HG03064 (cell line): ENCODE results near the gene FAM181B.
"Not testable (repeated sequence)": the region's sequence is repeated elsewhere in the genome, so short reads cannot be mapped to it uniquely, and the experiment has no call there.

Experiments
- ATAC-seq: cut with Tn5 transposase; IDR thresholded peaks from one replicate; pipeline ENCODE4 v1.9.1; 2021; ENCODE audit warnings: low read depth; ENCODE audit not compliant: unreplicated experiment

The FAM181B gene

DNA sequence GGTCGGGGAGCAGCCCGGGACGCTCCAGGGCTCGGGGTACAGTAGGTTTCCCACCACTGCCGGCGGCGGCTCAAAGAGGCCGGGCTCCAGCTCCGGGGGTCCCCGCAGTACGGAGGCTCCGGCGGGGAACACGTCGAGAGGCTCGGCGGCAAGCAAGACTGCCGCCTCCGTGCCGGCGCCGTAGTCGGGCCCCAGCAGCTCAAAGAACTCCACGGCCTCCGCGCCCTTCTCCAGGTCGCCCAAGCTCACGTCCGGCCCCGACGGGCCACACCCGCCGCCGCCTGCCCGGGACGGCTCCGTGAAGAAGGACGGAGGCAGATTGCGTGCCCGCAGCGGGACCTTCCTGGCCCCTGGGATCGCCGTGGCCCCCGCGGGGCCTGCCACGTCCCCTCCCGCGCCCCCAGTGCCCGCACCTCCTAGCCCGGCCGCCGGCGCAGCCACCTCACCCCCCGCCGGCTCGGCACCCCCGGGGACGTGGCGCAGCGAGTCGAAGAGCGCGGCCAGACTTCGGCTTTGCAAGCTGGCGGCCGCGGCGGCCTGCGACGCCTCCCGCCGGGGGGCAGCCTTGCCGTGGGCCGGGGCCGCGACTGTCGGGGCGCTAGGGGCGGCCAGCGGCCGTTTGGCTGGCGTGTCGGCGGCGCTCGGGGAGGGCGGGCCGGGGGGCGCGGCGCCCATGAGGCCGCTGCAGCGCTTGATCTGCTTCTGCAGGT is 775 bp downstream of the FAM181B start:
- ATAC-seq, result no peak

GRCh38 chr11:82732348-82732733 is 1.3 kb downstream of the FAM181B start:
- ATAC-seq, result no peak

DNA sequence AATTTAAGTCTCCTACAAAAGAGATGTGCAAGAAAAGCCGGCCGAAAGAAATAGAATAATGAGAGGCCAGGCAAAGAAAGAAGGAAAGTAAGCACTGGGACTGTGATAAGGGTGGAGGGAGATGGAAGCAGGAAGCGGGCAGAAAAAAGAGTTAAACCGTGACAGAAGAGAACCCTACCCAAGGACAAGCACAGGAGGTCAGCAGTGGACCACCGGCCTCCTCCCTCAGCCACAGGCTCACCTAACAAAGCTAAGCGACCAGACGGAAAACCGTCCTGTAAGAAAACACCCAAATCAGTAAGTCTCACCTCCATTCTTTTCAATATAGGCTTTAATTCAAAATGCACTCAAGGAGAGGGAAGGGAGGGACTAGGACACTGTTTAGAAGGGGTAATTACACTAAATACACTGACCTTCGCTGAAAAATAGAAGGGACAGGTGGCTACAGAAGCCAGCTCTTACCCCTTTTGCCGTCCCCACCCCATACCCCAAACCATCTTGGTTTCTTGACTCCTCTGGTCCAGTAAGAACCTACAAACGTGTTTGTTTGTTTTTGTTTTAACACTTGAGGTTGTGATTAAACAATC is 1.9 kb downstream of the FAM181B start:
- ATAC-seq, result no peak

GRCh38 chr11:82730754-82731153 is 2.9 kb downstream of the FAM181B start:
- no peak for ATAC-seq

GRCh38 chr11:82730286-82730685 is 3.4 kb downstream of the FAM181B start:
- no peak for ATAC-seq

DNA sequence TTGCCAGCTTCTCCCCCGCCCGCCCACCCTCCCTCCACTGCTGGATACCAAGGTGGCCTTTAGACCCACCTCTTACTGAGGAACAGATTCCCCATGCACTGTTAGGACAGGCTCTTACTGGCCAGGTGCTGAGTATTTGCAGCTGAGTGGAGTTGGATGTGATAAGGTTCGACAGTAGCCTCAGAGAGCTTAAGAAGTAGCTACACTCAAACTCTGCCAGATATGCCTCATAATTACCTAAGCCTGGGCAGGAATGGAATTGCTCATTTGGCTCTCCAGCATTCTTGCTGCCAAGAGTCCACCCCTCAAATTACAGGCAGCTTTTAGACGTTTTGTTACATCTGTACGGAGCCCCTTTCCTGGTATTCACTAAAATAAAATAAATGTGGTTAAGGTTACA is 9.6 kb downstream of the FAM181B start:
- no peak for ATAC-seq

- ATAC-seq, result no peak
Measured at GRCh38 chr11:82722231-82722630, 11.4 kb downstream of the FAM181B start.

- no peak for ATAC-seq
Measured at GRCh38 chr11:82720267-82721065, 13.2 kb downstream of the FAM181B start.

DNA sequence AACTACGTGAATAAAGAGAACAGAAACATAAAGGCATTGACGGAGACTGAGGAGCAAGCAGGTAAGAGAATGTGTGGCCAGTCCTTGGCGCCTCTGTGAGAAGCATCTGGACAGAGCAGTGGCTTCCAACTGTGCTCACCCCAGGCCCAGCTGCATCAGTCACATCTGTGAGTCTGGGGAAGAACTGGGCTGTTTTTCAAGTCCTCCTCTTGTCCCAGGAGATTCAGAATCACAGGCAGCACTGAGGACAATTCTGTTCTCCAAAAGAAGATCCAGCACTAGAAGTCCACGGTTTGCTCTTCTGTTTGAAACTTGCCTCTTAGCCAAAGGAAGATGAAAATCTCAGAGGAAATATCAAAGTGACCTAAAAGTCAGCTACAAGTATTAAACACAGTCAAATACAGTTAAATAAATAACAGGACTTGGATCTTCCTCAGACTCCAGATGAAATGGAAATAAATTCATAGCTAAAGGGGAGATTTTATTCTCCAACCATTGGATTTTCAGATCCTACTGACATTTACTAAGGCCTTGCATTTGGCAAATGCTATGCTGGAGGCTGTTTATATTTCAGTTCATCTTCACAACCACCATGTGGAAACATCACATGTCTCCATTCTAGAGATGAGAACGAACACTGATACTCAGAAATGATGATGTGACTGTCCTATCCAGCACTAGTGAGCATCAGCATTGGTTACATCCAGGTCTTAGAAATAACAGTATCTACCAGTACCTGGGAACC is 14.1 kb downstream of the FAM181B start:
- ATAC-seq, result no peak

DNA sequence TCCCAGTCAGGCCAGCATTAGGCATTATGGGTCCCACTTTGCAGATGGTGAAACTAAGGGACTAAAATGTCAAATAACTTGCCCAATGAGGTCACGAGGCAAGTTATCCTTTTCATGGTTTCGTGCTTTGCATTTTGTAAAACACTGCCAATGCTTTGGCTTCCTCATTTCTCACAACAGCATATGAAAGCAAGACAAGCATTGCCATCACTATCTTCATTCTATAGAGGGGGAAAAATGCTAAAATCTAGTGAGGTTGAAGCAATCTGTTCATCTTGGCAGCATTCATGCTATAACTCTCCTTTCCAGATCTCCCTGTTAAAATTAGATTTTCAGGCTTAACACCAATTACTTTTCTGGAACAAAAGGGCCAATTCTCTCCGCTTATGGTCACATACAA is 14.8 kb downstream of the FAM181B start:
- ATAC-seq, result no peak

GRCh38 chr11:82718307-82718706 is 15.4 kb downstream of the FAM181B start:
- ATAC-seq, result no peak

DNA sequence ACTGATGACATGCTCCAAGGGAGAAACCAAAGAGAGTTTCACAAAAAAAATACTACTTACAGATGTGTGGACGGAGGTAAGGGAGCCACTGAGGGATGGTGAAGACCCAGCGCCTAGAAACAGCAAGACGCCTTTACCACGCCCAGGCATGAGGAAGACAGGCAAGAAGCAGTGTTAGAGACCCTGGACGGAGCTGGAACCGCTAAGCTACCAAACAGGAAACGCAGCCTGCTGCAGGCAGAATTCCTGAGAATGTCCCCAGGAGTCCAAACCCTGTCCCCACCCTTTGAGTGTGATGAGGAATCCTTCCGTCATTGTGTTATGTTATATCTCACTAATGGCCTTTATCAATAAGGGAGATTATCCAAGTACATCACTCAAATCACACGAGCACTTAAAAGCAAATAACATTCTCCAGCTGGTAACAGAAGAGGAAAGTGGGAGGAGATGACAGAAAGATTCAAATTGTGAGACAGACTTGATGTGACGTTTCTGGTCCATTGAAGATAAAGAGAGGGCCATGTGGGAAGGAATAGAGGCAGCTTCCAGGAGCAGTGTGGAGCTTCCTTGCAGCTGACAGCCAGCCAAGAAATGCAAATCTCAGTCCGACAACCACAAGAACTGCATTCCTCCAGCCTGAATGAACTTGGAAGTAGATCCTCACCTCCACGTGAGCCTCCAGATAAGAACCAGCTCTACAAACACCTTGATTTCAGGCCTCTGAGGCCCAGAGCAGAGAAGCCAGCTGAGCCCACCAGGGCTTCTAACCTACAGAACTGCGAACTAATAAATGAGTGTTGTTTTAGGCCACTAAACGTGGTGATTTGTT is 19.1 kb downstream of the FAM181B start:
- ATAC-seq, result no peak

GRCh38 chr11:82711648-82712047 is 22.0 kb downstream of the FAM181B start:
- ATAC-seq, result no peak

- no peak for ATAC-seq
Measured at GRCh38 chr11:82703796-82704195, 29.9 kb downstream of the FAM181B start.

DNA sequence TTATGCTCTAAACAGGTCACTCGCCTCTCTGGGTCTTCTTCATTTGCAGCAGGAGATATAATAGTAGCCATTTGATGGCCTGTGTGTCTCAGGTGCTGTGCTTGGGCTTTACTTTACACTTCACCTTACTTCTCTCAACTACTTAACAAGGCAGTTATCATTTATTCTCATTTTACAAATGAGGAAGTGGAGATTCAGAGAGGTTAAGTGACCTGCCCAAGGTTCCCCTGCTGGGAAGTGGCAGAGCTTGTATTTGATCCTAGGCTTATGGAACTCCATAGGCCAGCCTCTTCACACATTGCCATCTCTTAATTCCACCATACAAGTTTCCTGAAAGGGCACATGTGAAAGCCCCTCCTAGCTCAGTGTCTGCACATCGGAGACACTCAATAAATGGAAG is 30.4 kb downstream of the FAM181B start:
- ATAC-seq, result no peak

DNA sequence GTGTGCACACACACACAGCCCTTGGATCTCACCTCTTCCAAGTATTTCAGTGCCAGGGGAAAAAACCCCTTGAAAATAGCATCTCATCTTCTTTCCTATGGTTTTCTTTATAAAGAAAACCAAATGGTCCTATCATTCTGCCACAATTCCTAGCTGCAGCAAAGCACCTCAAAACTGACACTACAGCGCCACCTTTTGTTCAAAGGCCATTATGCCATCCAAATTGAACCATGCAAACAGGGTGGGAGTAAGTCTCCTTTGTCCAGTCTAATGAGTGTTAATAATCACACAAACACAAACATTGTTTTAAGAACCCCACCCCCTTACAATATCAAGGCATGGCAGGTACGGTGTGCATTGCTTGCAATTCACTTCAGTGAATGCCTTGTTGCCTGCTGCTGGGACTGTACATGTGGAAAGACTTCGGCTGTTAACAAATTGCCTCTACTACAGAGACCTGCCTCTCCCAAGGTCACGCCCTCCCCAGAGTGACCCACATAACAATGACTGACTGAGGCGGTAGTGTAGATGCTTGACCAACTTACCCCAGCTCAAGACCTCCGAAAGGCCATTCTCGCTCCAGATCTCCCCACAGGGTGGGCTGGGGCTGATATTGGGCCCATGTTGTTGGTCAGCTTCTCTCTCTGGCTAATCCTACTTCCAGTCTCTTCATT is 31.7 kb downstream of the FAM181B start:
- ATAC-seq, result no peak

DNA sequence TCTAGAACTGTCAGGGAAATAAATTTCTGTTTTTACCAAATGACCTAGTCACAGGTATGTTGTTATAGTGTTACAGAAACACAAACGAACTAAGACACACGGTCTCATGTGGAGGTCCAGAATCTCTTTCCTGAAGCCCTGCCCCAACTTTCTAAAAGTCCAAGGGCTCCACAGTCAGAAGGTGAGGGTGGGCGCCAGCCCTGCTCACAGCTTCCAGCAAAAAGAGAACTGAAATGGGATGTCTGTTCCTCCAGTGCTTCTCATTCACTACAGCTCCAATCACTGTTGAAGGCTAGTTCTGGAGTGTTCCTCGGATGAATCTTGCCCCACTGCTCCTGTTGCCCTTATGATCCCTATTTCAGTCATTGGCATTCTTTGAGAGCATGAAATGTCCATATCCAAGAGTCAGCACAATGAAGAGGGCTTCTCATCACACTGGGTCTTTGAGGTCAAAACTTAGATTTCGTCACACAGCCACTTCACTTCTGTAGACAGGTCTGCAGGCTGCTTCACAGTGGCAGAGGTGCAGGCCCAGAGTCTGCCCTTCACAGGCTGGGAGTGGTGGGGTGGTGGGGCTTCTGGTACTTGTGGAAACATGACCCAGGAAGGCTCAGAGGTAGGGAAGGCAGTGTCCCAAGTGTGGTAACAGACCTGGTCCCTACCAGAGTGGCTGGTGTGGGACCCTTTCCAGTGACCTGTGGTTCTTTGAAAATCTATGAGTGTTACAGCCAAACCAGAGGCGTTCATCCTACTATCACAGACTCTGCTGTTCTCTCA is 34.9 kb downstream of the FAM181B start:
- no peak for ATAC-seq

GRCh38 chr11:82692981-82693380 is 40.7 kb downstream of the FAM181B start:
- no peak for ATAC-seq

GRCh38 chr11:82689347-82689746 is 44.3 kb downstream of the FAM181B start:
- not testable (repeated sequence) for ATAC-seq
